Measurements from ENCODE around the gene SH2D6.
"Not testable (repeated sequence)": the region's sequence is repeated elsewhere in the genome, so short reads cannot be mapped to it uniquely, and the experiment has no call there.

SH2D6 gene

DNA sequence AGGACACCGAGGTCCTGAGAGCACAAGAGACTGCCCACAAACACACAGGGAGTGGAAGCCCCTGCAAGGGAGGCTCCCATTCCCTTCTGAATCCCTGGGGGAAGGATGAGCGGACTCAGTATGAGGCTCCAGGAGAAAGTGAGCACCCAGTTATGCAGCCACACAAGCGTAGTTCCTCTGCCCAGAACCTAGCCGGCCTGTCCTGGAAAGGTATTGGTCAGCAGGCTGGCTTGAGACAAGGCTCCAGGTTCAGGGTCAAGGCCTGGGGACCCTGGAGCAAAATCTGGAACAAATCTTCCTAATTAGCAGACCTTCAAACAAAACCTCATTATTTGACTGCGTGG lies 7.1 kb upstream of the SH2D6 start:
- TF ChIP-seq, protein P1, sequence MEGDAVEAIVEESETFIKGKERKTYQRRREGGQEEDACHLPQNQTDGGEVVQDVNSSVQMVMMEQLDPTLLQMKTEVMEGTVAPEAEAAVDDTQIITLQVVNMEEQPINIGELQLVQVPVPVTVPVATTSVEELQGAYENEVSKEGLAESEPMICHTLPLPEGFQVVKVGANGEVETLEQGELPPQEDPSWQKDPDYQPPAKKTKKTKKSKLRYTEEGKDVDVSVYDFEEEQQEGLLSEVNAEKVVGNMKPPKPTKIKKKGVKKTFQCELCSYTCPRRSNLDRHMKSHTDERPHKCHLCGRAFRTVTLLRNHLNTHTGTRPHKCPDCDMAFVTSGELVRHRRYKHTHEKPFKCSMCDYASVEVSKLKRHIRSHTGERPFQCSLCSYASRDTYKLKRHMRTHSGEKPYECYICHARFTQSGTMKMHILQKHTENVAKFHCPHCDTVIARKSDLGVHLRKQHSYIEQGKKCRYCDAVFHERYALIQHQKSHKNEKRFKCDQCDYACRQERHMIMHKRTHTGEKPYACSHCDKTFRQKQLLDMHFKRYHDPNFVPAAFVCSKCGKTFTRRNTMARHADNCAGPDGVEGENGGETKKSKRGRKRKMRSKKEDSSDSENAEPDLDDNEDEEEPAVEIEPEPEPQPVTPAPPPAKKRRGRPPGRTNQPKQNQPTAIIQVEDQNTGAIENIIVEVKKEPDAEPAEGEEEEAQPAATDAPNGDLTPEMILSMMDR (conservative IDR thresholded peaks at IDR 0.05; ENCODE audit: low read depth, low read length) = no peak
- H3K27ac ChIP-seq = no peak overlapping the region
- no peak overlapping the region for H3K4me3 ChIP-seq (IDR thresholded peaks at IDR 0.05; ENCODE audit: insufficient read depth, low read depth, low read length)
- H3K79me2 ChIP-seq (ENCODE audit: insufficient read depth, low read depth) = no peaks in the 10 kb centered on the region
- no peak overlapping the region for H3K4me2 ChIP-seq
- no peak overlapping the region for H2AFZ ChIP-seq (ENCODE audit: low read depth)
- no peaks in the 10 kb centered on the region for H4K20me1 ChIP-seq (ENCODE audit: insufficient read depth)
- H3K36me3 ChIP-seq (ENCODE audit: insufficient read depth) = no peaks in the 10 kb centered on the region
- H3K27me3 ChIP-seq (ENCODE audit: insufficient read depth, low read depth) = no peaks in the 10 kb centered on the region
- peaks cover 58% of the 10 kb centered on the region for H3K4me1 ChIP-seq (ENCODE audit: low read depth, poor library complexity, severe bottlenecking)
- no peak overlapping the region for H3K9ac ChIP-seq

DNA sequence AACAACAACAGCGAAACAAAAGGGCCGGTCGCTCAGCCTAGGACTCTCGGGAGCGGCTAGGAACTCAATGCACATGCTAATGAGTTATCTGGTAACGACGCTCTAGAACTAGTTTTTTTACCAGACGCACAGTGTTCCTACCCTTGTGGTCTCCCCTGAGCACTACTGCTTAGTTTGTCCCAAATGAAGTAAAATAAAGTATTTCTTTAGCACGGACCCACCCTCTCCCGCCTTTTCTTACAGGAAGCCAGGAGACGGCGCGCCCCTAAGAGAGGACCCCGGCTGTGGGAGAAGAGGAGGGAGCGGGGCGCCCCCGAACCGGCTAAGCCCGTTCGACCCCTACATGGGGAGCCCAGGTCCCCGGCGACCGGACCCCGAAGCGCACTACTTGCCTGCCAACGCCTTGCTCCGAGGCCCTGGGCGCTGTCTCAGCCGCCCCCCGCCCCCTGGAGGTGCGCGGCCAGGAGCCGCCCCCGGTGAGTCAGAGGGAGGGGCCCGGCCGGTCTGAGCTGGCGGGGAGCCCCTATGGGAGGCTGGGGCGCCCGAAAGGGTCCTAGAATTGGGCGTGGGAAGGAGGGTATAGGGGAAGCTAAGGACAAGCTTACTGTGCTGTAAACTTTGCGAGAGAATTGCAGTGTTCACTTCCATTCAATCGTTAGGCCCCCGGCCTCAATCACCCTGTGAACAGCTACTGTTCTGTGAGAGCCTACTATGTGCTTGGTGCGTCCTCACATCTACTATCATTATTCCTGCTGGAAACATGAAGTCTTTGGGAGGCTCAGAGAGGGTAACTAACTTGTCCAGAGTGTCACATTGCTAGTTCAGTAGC lies 4.7 kb upstream of the SH2D6 start:
- Histone ChIP-seq H4K20me1 (ENCODE audit: insufficient read depth) (no peaks in the 10 kb centered on the region), H3K36me3 (ENCODE audit: insufficient read depth) (no peaks in the 10 kb centered on the region), H3K9ac (no peak overlapping the region), H3K79me2 (ENCODE audit: insufficient read depth, low read depth) (no peaks in the 10 kb centered on the region), H2AFZ (ENCODE audit: low read depth) (no peak overlapping the region), H3K27ac (no peak overlapping the region), H3K4me2 (no peak overlapping the region), H3K4me3 (IDR thresholded peaks at IDR 0.05; ENCODE audit: insufficient read depth, low read depth, low read length) (no peak overlapping the region), H3K27me3 (ENCODE audit: insufficient read depth, low read depth) (no peaks in the 10 kb centered on the region), H3K4me1 (ENCODE audit: low read depth, poor library complexity, severe bottlenecking) (peaks cover 48% of the 10 kb centered on the region)
- TF ChIP-seq, protein P1 (conservative IDR thresholded peaks at IDR 0.05; ENCODE audit: low read depth, low read length) = no peak

DNA sequence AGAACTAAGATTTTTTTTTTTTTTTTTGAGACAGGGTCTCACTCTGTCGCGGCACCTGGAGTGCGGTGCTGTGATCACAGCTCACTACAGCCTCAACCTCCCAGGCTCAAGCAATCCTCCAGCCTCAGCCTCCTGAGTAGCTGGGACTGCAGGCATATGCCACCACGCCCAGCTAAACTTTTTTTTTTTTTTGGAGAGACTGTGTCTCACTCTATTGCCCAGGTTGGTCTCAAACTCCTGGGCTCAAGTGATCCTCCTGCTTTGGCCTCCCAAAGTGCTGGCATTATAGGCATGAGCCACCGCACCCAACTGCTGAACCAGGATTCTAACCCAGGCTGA lies 4.1 kb upstream of the SH2D6 start:
- Histone ChIP-seq H2AFZ (ENCODE audit: low read depth) (0 out of 2 replicates have a peak overlapping the region, but pooled peaks have one; percentile 20), H3K4me1 (ENCODE audit: low read depth, poor library complexity, severe bottlenecking) (peaks cover 48% of the 10 kb centered on the region)
- H3K9ac ChIP-seq = not testable (repeated sequence)

DNA sequence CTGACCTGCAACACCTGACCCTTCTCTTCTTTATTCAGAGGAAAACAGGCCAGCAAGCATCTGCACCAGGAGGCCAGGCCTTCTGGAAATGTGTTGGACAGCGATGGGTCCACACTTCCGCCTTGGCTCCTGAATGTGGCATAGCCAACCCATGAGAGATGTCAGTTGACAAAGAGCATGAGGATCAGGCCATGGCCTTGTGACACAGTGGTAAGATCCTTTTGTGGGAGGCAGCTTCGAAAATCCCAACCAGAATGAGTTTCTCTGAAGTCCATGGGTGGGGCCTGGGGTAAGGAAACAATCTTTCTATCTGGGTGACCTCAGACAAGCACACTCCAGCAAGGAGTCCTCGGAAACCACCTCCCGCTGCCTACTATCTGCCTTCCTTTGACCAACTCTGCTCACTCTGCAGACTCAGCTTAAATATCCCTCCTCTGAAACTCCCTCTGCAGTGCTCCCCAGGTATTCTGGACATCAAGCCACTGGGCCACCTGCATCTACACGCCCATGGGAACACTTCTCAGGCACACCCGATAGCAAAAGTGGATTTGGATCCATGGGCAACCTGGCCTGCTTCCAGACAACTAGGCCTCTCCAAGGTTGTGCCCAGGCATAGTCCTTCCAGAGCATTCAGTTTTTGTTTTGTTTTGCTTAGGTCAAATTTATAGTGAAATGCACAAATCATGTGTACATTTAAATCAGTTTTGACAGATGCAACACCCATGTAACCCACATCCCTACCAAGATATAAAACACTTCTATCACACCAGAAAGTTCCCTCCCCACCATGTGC lies 3.6 kb upstream of the SH2D6 start:
- H3K27ac ChIP-seq = peak overlapping the region; percentile 48
- H3K27me3 ChIP-seq (ENCODE audit: insufficient read depth, low read depth) = no peaks in the 10 kb centered on the region
- H3K36me3 ChIP-seq (ENCODE audit: insufficient read depth) = no peaks in the 10 kb centered on the region
- TF ChIP-seq, protein P1 (conservative IDR thresholded peaks at IDR 0.05; ENCODE audit: low read depth, low read length) = no peak
- no peaks in the 10 kb centered on the region for H4K20me1 ChIP-seq (ENCODE audit: insufficient read depth)
- peak overlapping the region; percentile 20; the same call in 1 of the 2 replicates for H2AFZ ChIP-seq (ENCODE audit: low read depth)
- H3K4me3 ChIP-seq (IDR thresholded peaks at IDR 0.05; ENCODE audit: insufficient read depth, low read depth, low read length) = no peak overlapping the region
- no peaks in the 10 kb centered on the region for H3K79me2 ChIP-seq (ENCODE audit: insufficient read depth, low read depth)
- H3K4me2 ChIP-seq = peak overlapping the region; percentile 30; the same call in 1 of the 2 replicates
- peaks cover 47% of the 10 kb centered on the region for H3K4me1 ChIP-seq (ENCODE audit: low read depth, poor library complexity, severe bottlenecking)
- no peak overlapping the region for H3K9ac ChIP-seq

More for the DNA sequence above, 4.1 kb upstream of the SH2D6 start:
- Histone ChIP-seq H3K27ac (peak overlapping the region; percentile 48), H3K4me2 (peak overlapping the region; percentile 30; the same call in 1 of the 2 replicates)
- H3K79me2 ChIP-seq (ENCODE audit: insufficient read depth, low read depth); H3K4me3 ChIP-seq (IDR thresholded peaks at IDR 0.05; ENCODE audit: insufficient read depth, low read depth, low read length); H3K27me3 ChIP-seq (ENCODE audit: insufficient read depth, low read depth); H3K36me3 ChIP-seq (ENCODE audit: insufficient read depth); H4K20me1 ChIP-seq (ENCODE audit: insufficient read depth): not testable (repeated sequence)
